NCI-H146 (cell line): ENCODE data around the gene WAC.

Experiments
- DNase-seq: peaks from one replicate; lab custom pipeline; 2025; lab: John Stamatoyannopoulos, UW

Gene WAC

GRCh38 chr10:28533186-28533564 is 257 bp downstream of the WAC start:
- no peak for DNase-seq

DNA sequence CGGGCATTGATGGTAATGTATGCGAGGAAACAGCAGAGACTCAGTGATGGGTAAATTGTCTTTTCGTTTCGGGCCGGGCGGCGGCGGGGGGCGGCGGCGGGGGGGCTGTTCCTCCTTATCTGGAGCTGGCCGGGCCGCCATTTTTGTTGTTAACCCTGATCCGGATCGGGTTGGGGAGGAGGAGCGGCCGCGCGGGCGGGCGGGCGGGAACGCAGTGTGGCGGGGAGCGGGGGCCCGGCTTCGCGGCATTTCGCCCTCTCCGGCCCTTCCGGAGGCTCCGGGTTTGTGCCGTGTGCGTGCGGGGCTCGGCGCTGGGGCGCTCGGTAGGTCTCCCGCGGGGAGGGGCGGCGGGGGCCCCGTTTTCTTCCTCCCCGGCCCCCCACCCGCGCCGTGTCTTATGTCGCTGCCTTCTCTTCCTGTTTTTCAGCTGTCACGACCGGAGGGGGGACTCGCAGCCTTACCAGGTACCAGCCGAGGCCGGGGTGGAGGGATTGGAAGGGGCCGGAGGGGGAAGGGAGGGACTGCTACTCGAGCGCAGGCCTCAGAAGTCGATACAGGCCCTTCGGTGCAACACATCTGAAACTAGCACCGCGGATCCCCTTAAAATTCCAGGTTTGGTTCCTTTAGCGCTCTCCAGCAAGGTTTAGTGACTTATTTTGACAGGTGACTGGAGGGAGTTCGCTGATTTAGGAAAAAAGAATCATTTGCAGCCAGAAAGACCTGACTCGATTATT is 820 bp downstream of the WAC start:
- DNase-seq, result peak; percentile 67

DNA sequence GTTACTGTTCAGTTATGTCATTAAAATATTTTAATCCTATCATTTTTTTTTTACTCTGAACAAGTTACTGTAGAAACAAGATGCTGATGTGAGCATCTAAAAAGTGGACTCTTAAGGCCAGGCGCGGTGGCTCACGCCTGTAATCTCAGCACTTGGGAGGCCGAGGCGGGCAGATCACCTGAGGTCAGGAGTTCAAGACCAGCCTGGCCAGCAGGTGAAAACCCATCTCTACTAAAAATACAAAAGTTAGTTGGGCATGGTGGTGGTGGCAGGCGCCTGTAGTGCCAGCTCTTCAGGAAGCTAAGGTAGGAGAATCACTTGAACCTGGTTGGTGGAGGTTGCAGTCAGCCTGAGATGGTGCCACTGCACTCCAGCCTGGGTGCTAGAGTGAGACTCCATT is 2.9 kb downstream of the WAC start:
- DNase-seq, result no peak

- no peak for DNase-seq
Observed at GRCh38 chr10:28538595-28538994, 5.7 kb downstream of the WAC start.

DNA sequence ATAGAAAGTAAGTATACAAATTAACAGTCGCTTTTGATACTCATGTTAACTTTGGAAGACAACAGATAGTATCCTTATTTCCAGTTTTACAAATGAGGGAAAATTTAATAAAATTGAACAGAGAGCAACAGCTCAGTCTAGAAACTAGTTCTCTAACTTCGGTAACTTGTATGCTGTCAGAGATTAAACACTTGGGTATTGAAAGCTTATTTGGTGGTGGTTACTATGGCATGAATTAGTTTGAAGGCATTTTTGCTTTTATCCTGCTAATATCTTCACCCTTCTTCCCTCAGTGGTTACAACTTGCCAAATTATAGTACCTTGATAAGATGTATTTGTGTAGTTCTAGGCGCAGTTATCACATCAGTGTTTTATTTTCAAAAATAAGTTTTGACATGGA is 7.2 kb downstream of the WAC start:
- DNase-seq, result no peak

GRCh38 chr10:28541717-28542365 is 8.9 kb downstream of the WAC start:
- no peak for DNase-seq

GRCh38 chr10:28542728-28543127 is 9.8 kb downstream of the WAC start:
- DNase-seq, result no peak

GRCh38 chr10:28544058-28544457 is 11.1 kb downstream of the WAC start:
- no peak for DNase-seq

GRCh38 chr10:28545967-28546644 is 13.2 kb downstream of the WAC start:
- DNase-seq, result no peak

- no peak for DNase-seq
Observed at GRCh38 chr10:28548781-28549498, 16.0 kb downstream of the WAC start.

- no peak for DNase-seq
Observed at GRCh38 chr10:28551086-28551485, 18.2 kb downstream of the WAC start.

DNA sequence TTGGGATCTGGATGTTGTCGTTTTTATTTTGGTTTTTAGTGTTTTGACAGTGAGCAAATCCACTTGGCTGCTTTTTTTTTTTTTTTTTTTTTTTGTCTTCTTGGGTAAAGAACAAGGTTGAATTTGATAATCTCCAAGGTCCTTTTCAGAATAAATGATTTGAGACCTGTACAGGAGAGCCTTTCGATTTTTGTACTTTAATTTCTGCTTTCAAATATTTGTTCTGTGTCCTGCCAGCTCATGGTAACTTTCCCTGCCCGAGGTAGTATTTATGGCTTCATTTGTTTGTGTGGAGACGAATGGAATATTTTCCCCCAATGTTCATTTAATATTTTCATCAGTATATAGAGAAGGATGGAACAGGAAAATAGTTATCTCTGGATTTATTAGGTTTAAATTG is 19.9 kb downstream of the WAC start:
- no peak for DNase-seq

GRCh38 chr10:28554009-28554408 is 21.1 kb downstream of the WAC start:
- DNase-seq, result no peak

DNA sequence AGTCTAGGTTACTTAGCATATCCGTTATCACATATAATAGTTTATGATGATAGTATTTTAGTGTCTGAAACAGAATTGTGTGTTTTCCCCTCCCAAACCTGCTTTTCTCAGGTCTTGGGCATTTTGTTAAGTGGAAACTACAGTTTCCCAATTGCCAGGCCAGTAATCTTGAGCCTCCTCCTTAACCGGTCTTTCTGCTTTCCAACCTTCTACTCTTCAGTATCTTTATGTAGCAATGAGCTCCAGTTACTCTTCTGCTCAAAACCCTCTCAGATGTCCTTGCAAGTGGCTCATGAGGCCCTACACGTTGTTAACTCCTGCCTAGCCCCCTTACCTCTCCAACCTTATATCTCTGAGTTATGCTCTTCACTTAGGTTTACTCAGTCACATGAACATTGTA is 22.0 kb downstream of the WAC start:
- DNase-seq, result no peak

DNA sequence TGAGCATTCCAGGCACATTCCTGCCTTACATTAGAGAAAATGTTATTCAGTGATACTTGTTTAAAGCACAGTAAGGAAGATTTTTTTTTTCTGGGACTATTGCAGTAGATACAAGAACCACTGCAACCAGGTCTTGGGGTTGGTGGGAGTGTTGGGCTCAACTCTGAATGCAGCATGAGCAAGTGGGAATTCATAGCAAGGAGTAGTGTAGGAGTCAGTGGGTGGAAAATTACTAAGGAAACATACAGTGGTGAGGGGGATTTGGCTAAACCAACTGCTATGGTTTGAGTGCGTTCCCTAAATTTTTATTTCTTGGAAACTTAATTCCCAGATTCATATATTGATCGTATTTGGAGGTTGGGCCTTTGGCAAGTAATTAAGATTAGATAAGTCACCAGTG is 22.4 kb downstream of the WAC start:
- DNase-seq, result no peak

DNA sequence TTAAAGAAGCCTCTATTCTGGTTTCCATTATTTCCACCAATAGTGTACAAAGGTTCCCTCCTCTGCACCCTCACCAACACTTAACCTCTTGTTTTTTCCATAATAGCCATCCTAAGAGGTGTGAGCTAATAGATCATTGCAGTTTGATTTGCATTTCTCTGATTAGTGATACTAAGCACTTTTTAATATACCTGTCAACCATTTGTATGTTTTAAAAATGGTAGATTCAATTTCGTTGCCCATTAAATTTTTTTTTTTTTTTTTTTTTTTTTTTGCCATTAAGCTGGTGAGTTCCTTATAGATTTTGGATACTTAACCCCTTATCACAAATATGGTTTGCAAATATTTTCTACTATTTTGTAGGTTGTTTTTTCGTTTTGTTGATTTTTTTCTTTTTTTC is 23.2 kb downstream of the WAC start:
- no peak for DNase-seq

DNA sequence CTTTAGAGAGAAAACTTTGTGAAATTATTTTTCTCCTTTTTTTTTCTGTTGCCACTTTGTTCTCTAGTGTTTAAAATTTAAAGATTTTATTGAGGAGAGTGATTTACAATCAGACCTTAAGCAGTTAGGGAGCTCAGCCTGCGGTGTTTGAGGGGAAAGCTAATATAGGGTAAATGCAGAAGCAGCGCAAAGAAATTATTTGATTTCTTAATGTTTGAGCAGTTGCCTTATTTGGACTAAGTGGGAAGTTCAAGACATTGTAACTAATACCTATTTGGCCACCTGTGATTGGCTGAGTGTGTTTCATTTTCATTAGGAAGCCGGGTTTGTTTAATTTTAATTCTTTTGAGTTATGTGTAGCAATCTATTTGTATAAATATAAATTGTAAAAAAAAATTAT is 25.3 kb downstream of the WAC start:
- no peak for DNase-seq

GRCh38 chr10:28558923-28559508 is 26.1 kb downstream of the WAC start:
- DNase-seq, result no peak

GRCh38 chr10:28559618-28560017 is 26.7 kb downstream of the WAC start:
- no peak for DNase-seq

- DNase-seq, result no peak
Observed at GRCh38 chr10:28560617-28561016, 27.7 kb downstream of the WAC start.

DNA sequence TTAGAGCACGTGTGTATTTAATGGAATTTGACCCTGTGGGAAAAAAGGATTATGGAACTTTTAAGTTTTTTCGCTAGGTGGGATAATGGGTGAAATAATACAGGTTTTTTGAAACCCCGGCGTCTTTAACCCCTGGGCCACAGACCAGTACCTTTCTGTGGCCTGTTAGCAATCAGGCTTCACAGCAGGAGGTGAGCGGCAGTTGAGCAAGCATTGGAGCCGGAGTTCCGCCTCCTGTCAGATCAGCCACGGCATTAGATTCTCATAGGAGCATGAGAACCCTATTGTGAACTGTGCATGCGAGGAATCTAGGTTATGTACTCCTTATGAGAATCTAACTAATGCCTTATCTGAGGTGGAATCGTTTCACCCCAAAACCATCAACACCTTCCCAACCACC is 28.6 kb downstream of the WAC start:
- peak; percentile 1 for DNase-seq

DNA sequence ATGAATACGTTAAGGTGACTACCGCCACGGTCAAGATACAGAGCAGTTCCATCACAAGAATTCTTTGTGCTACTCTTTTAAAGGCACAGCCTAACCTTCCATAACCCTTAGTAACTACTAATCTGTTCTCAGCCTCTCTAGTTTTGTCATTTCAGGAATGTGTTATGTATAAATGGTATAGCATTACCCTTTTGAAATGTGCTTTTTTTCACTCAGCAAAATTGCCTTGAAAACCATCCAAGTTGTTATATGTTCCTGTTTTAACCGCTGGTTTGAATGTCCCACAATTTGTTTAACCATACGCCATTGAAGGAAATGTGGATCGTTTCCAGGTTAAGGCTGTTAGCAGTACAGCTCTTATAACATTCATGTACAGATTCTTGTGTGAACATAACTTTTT is 32.0 kb downstream of the WAC start:
- no peak for DNase-seq
